ENCODE results near the gene PLPPR5.

The PLPPR5 gene

DNA sequence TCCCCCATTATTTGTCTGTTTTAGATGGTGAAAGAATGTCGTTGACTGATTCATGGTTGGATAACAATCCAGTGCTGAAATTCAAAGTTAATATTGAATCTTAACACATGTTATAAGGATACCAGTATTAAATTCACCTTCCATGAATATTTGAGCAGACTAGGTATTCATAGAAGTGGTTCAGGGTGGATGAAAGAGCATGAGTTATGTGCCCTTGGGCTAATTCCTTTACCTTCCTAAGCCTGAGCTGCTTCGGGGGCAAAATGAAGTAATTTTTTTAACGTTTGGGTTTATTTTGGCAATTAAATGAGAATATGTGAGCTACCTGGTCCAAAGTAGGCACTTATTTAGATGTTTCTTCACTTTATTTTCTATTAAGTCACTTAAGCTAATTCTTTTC, 2.7 kb upstream of the PLPPR5 start:
- DNase-seq (ENCODE audit: low read depth) = no peak
- TF ChIP-seq, protein P1, sequence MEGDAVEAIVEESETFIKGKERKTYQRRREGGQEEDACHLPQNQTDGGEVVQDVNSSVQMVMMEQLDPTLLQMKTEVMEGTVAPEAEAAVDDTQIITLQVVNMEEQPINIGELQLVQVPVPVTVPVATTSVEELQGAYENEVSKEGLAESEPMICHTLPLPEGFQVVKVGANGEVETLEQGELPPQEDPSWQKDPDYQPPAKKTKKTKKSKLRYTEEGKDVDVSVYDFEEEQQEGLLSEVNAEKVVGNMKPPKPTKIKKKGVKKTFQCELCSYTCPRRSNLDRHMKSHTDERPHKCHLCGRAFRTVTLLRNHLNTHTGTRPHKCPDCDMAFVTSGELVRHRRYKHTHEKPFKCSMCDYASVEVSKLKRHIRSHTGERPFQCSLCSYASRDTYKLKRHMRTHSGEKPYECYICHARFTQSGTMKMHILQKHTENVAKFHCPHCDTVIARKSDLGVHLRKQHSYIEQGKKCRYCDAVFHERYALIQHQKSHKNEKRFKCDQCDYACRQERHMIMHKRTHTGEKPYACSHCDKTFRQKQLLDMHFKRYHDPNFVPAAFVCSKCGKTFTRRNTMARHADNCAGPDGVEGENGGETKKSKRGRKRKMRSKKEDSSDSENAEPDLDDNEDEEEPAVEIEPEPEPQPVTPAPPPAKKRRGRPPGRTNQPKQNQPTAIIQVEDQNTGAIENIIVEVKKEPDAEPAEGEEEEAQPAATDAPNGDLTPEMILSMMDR (IDR thresholded peaks at IDR 0.05; ENCODE audit: control insufficient read depth, extremely low read depth, insufficient read depth) = no peak
- H3K4me3 ChIP-seq (ENCODE audit: low read depth, low read length) = no peak overlapping the region

DNA sequence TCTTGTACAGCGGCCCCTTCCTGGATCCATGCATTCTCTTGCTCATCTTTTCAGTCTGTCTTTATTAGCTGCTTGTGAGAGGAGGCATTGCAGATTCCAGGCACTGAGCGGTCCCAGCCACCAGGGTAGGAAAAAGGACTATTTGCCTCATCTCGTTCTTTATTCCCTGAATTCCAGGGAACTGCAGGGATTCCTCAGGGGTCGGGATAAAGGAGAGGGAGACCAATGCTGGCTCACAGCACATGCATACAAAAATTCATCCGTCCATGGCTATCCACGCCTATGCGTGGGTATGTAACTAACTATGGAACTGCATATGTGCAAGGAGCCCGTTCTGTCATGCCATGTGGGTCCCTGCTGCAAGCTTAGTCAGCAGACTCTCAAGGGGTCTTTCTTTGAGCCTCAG, 879 bp upstream of the PLPPR5 start:
- TF ChIP-seq, protein P1 (IDR thresholded peaks at IDR 0.05; ENCODE audit: control insufficient read depth, extremely low read depth, insufficient read depth) = no peak
- no peak overlapping the region for H3K4me3 ChIP-seq (ENCODE audit: low read depth, low read length)
- no peak for DNase-seq (ENCODE audit: low read depth)

DNA sequence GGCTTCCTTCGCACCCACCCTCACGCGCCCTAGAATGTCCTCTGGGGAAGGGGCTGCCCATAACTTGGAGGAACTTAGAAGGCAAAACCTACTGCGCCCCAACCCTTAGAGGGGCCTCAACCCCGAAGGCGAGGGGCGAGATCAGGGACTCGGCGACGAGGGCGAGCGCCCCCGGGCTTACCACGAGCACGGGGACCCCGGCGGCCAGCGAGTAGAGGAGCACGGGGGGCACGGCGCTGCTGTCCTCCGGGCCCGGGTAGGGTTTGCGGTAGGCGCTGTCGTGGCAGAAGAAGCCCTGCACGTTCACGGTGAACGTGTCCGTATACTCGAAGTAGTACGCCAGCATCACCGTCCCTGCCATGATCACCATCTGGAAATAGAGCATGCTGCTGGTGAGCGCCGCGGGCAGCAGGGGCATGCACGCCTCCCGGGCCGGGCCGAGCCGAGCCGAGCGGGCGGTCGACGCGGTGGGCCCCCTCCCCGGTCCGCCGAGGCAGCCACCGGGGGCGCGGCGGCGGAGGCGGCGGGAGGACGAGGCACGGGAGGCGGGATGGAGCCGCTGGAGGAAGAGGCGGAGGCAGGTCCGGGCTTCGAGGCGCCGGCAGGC, 304 bp downstream of the PLPPR5 start:
- TF ChIP-seq, protein P1 (IDR thresholded peaks at IDR 0.05; ENCODE audit: control insufficient read depth, extremely low read depth, insufficient read depth) = no peak
- H3K4me3 ChIP-seq (ENCODE audit: low read depth, low read length) = no peak overlapping the region
- no peak for DNase-seq (ENCODE audit: low read depth)

DNA sequence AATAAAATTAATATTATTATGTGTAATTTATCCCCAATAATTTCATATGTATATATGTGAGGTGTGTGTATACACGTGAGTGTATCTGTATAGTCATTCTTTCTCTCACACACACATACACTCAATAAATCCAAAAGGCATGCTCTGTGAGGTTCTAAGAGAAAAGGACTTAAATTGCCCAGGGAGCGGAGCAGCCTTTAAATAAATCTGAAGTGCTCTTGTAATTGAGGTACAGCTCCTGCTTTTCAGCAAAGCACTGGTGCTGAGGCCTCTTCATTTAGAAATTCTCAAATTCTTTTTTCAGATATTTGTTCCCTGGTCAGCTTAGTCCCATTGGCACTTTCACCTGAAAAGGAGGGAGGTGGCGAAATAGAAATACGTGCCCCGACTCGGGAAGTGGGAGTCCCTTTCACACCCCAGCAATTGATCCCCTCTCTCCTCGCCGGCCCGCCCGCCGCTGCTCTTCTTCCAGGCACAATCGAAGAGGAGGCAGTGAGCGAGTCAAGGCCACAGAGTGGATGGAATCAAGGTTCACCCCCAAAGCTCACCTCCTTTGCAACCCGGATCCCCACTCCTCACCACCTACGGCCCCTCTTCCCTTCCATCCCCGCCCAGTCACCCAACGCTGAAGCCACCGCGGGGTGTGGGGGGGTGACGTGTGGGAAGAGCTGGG, 944 bp downstream of the PLPPR5 start:
- TF ChIP-seq, protein P1 (IDR thresholded peaks at IDR 0.05; ENCODE audit: control insufficient read depth, extremely low read depth, insufficient read depth) = no peak
- no peak for DNase-seq (ENCODE audit: low read depth)
- H3K4me3 ChIP-seq (ENCODE audit: low read depth, low read length) = no peak overlapping the region

DNA sequence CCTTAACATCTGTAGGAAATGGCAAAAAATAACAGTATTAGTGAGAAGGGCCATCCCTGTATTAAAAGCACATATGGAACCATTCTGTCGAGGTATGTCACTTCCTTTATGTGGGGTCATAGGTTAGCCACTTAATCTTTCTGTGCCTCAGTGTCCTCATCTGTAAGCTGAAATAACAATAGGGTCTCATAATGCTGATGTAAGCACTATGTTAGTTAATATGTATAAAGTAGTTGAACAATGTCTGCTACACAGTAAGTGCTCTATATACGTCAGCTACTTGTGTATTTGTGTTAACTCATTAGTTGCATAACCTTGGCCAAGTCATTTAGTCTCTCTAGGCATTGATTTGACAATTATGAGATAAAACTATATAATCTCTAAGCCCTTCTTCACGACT, 11.8 kb downstream of the PLPPR5 start:
- DNase-seq (ENCODE audit: low read depth) = no peak
- TF ChIP-seq, protein P1 (IDR thresholded peaks at IDR 0.05; ENCODE audit: control insufficient read depth, extremely low read depth, insufficient read depth) = no peak

DNA sequence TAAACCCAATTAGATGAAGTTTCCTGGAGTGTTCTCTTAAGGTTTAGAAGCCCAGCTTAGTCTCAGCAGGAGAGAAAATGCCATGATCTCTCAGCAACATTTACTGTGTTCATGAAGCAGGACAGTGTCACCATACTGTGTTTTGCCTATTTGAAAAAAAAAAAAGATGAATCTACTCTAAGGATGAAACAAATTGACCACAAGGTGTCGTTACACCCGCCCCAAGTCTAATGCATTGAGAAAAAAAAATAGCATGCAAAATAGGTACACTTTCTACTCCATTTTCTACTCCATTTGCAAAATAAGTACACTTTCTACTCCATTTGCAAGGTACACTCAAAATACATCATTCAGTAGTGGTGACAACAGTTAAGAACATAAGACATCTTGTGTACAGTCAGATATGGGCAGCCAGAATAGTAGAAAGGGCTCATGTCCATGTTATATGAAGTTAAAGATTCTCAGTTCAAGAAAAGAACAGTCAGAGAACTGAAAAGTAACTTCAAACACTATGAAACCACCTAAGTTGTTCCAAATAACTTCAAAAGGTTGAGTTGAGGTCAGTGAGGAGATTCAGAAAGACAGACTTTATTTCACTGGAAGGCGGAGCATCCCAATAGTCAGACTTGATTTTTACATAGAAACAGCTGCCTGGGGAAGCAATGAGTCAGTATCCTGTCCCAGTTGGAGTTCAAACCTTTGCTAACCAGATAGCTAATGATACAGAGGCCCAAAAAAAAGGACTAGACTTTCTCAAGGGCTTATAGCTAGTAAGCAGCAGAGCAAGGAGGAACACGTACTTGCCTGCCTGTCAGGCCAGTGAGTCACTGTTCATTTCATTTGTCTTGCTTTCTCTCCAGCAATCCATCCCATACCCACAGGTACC, 13.3 kb downstream of the PLPPR5 start:
- no peak overlapping the region for H3K4me3 ChIP-seq (ENCODE audit: low read depth, low read length)
- TF ChIP-seq, protein P1 (IDR thresholded peaks at IDR 0.05; ENCODE audit: control insufficient read depth, extremely low read depth, insufficient read depth) = peak; percentile 48
- no peak for DNase-seq (ENCODE audit: low read depth)

More for the DNA sequence above, 11.8 kb downstream of the PLPPR5 start:
- no peak overlapping the region for H3K4me3 ChIP-seq (ENCODE audit: low read depth, low read length)
